ENCODE data around the gene OR52K1.
A peak's percentile ranks its signal among the peaks of the same experiment; 100 is the strongest.
"Not testable (repeated sequence)": the region's sequence is repeated elsewhere in the genome, so short reads cannot be mapped to it uniquely, and the experiment has no call there.

OR52K1 gene

DNA sequence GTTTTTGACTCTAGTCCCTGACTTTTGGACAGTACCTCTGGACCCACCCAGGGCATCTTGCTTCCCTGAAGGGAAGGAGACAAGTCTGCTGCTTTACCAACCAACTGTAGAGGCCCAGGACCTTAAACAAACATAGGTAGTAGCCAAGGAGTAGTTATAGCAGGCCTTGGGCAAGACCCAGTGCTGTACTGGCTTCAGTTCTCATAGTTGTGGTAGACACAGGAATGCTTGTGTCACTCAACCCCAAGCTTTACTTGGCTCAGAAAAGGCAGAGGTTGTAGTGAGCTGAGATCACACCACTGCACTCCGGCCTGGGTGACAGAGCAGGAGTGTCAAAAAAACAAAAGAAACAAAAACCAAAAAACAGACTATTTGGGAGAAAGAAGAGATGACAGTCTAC lies 41.2 kb downstream of the OR52K1 start:
- TF ChIP-seq, protein P1, sequence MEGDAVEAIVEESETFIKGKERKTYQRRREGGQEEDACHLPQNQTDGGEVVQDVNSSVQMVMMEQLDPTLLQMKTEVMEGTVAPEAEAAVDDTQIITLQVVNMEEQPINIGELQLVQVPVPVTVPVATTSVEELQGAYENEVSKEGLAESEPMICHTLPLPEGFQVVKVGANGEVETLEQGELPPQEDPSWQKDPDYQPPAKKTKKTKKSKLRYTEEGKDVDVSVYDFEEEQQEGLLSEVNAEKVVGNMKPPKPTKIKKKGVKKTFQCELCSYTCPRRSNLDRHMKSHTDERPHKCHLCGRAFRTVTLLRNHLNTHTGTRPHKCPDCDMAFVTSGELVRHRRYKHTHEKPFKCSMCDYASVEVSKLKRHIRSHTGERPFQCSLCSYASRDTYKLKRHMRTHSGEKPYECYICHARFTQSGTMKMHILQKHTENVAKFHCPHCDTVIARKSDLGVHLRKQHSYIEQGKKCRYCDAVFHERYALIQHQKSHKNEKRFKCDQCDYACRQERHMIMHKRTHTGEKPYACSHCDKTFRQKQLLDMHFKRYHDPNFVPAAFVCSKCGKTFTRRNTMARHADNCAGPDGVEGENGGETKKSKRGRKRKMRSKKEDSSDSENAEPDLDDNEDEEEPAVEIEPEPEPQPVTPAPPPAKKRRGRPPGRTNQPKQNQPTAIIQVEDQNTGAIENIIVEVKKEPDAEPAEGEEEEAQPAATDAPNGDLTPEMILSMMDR (IDR thresholded peaks at IDR 0.05; ENCODE audit: control insufficient read depth, insufficient read depth, low read depth, low read length, missing control alignments) = no peak
- DNase-seq (ENCODE audit: low read depth) = no peak
- no peak overlapping the region for H3K4me3 ChIP-seq (ENCODE audit: control insufficient read depth, low read depth, low read length)

DNA sequence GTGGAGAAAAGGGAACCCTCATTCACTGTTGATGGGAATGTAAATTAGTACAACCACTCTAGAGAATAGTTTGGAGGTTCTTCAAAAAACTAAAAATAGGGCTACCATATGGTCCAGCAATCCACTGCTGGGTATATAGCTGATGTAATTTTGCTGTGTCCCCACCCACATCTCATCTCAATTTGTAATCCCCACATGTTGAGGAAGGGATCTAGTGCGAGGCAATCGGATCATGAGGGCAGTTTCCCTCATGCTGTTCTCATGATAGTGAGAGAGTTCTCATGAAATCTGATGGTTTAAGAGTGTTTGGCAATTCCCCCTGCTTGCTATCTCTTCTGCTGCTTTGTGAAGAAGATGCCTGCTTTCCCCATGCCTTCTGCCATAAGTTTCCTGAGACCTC lies 45.5 kb downstream of the OR52K1 start:
- no peak for DNase-seq (ENCODE audit: low read depth)
- TF ChIP-seq, protein P1 (IDR thresholded peaks at IDR 0.05; ENCODE audit: control insufficient read depth, insufficient read depth, low read depth, low read length, missing control alignments) = no peak

DNA sequence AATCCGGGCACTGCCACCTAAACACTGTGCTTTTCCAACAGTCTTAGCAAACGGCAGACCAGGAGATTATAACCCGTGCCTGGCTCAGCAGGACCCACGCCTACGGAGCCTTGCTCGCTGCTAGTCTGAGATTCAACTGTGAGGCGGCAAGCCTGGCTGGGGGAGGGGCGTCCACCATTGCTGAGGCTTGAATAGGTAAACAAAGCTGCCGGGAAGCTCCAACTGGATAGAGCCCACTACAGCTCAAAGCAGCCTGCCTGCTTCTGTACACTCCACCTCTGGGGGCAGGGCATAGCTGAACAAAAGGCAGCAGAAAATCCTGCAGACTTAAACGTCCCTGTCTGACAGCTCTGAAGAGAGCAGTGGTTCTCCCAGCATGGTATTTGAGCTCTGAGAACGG lies 49.2 kb downstream of the OR52K1 start:
- not testable (repeated sequence) for DNase-seq (ENCODE audit: low read depth); H3K4me3 ChIP-seq (ENCODE audit: control insufficient read depth, low read depth, low read length)

More for the DNA sequence above, 45.5 kb downstream of the OR52K1 start:
- H3K4me3 ChIP-seq (ENCODE audit: control insufficient read depth, low read depth, low read length) = no peak overlapping the region

DNA sequence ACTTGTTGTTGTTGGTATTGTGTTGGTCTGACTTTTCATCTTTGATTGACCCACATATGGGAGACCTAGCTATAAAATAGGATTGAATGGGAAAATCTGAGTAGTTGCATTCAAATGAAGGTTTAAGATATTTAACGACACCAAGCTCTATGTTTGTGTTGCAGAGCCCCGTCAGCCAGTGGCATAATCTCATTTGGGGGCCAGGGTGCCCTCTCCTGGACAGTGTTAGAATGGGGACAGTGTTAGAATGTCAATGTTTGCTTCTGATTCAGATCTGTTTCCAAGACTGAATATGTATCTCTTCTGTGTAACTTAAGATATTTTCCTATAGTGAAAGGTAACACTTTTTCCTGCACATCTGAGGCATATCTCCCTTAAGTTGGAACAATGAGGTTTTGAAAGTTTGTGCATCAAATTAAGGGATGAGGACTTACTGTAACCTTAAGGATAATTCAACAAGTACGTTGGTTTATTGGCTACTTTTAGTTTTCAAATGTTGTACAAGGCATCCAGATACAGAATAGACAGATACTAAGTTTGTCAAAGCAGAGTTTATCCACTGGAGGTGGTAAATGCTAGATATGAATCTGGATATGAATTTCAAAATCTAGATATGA lies 57.3 kb downstream of the OR52K1 start:
- TF ChIP-seq, protein P1 (IDR thresholded peaks at IDR 0.05; ENCODE audit: control insufficient read depth, insufficient read depth, low read depth, low read length, missing control alignments) = peak; percentile 87
- peak; percentile 8 for DNase-seq (ENCODE audit: low read depth)
- H3K4me3 ChIP-seq (ENCODE audit: control insufficient read depth, low read depth, low read length) = no peak overlapping the region

DNA sequence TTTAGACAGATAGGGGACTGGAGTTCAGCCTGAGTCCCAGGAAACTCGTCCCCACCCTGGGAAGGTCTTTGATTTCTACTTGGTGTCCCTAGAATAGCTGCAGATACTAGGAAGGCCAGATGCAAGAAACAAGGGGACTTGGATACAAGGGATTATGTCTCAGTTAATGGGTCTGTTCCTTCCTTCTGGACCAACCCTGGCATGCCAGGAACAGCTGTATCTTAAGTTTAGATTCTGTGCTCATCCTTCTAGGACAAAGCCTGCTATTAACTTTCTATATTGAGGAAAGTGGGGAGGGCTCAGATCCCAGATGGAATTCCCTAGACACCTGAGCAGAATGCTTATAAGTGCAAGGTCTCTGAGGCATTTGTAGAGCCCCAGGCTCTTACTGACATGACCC lies 58.6 kb downstream of the OR52K1 start:
- H3K4me3 ChIP-seq (ENCODE audit: control insufficient read depth, low read depth, low read length) = no peak overlapping the region
- TF ChIP-seq, protein P1 (IDR thresholded peaks at IDR 0.05; ENCODE audit: control insufficient read depth, insufficient read depth, low read depth, low read length, missing control alignments) = no peak
- no peak for DNase-seq (ENCODE audit: low read depth)
